Activated naive CD4-positive, alpha-beta T cell treated with anti-CD3 and anti-CD28 coated beads for 36 hours (primary cell): ENCODE data around the gene SLC25A20. TPM values are rescaled to one million over a fixed set of nuclear protein-coding genes. Genes with fewer than 3 reads are reported as not detected.
"Not testable (repeated sequence)": the region's sequence is repeated elsewhere in the genome, so short reads cannot be mapped to it uniquely, and the experiment has no call there.

Experiments used
- CTCF ChIA-PET: fragments of 350-600 bp; sonication (Branson Sonifier 250); formaldehyde crosslinking; loops from one replicate; lab custom pipeline; 2021; ENCODE audit warnings: antibody characterized with exemption; lab: Charles Lee
- DNase-seq: peaks from one replicate; pipeline ENCODE4 v3.0.0-alpha.2; 2020
- H3K27ac Mint-ChIP-seq: one replicate; pipeline ENCODE4 v1.8.0; 2021; ENCODE audit warnings: mild to moderate bottlenecking, mixed read lengths
- H3K27me3 Mint-ChIP-seq: one replicate; pipeline ENCODE4 v1.8.0; 2021; ENCODE audit warnings: low read depth, mixed read lengths
- H3K36me3 Mint-ChIP-seq: one replicate; pipeline ENCODE4 v1.8.0; 2021; ENCODE audit warnings: low read depth, mixed read lengths
- H3K4me1 Mint-ChIP-seq: one replicate; pipeline ENCODE4 v1.8.0; 2021; ENCODE audit warnings: low read depth, mixed read lengths
- H3K4me3 Mint-ChIP-seq: one replicate; pipeline ENCODE4 v1.8.0; 2021; ENCODE audit warnings: mild to moderate bottlenecking, moderate library complexity, mixed read lengths
- H3K9me3 Mint-ChIP-seq: one replicate; pipeline ENCODE4 v1.8.0; 2021; ENCODE audit warnings: mixed read lengths
- intact Hi-C: fragments of 100-400 bp; cut with micrococcal nuclease; formaldehyde crosslinking; loops from one replicate; pipeline ENCODE4 v1.15.1; 2023
- total RNA-seq, 2 experiments: library from RNA; stranded (reverse); gene quantifications; one replicate each; pipeline ENCODE4 v1.2.3, GENCODE V29; 2021

The SLC25A20 gene
- total RNA-seq, 2 experiments from 2014 or later: 12.9 to 16.2 TPM

DNA sequence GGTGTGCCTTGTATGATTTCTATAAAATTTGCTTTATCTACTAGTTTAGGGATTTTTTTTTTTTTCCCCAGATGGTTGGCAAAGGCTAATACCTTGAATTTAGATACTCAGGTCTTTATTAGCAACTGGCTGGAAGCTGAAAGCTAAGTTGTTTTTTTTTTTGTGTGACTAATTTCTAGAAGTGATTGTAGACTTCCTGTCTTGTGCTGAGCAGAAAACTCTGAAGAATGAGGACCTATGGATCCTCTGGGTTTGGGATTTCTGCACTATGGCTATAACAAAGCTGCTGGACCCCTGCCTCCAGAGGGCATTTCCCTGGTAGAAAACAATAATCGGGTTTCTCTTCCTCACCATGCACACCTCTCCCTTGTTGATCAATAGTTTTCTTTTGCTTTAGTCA is 30.0 kb upstream of the SLC25A20 start:
- Mint-ChIP-seq H3K4me3 (peak overlapping the region; percentile 1), H3K27me3 (no peaks in the 10 kb centered on the region), H3K4me1 (peaks cover 65% of the 10 kb centered on the region), H3K36me3 (peaks cover 54% of the 10 kb centered on the region), H3K27ac (peak overlapping the region; percentile 80), H3K9me3 (no peaks in the 10 kb centered on the region)
- CTCF ChIA-PET: interaction anchor here (0.6 to 1.1 kb wide), 4 partner anchors 10 to 1105 kb away, joined by 3 to 5 read pairs (median 4); partner anchors contain the start of gene ARIH2
- intact Hi-C loops: no loop called here
- no peak for DNase-seq

DNA sequence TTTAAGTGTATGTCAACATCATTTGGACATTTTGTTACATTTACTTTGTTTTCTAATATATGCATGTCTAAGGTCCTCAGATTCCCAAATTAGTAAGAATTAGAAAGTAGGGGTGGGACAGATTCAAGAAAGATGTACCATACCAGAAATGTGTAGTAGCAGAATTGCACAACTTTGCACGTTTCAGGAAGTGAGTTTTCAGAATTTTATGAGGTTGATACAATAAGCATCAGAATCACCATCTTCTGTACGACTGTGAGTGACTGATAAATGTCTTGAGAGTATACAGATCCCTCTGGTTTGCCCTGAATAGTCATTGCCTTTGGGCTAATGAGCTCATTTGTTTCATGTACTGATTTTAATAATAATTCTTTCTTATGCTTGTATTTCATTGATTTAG is 29.2 kb upstream of the SLC25A20 start:
- peaks cover 51% of the 10 kb centered on the region for H3K36me3 Mint-ChIP-seq

GRCh38 chr3:48926425-48927392 is 28.0 kb upstream of the SLC25A20 start:
- Mint-ChIP-seq H3K4me3 (no peak overlapping the region), H3K27me3 (no peaks in the 10 kb centered on the region), H3K9me3 (no peaks in the 10 kb centered on the region), H3K36me3 (peaks cover 48% of the 10 kb centered on the region), H3K4me1 (peaks cover 58% of the 10 kb centered on the region), H3K27ac (peak overlapping the region; percentile 80)
- CTCF ChIA-PET: interaction anchor here (0.6 kb wide), 1 partner anchor 23 kb away, joined by 4 read pairs; no protein-coding TSS in a partner anchor
- DNase-seq: peak; percentile 40
- intact Hi-C loops: no loop called here

More for the DNA sequence above, 29.2 kb upstream of the SLC25A20 start:
- no peak overlapping the region for H3K4me3 Mint-ChIP-seq
- H3K27me3 Mint-ChIP-seq: no peaks in the 10 kb centered on the region
- no peaks in the 10 kb centered on the region for H3K9me3 Mint-ChIP-seq
- CTCF ChIA-PET: interaction anchor here (0.6 to 1.2 kb wide), 5 partner anchors 9 to 1105 kb away, joined by 3 to 5 read pairs (median 4); partner anchors contain the start of gene ARIH2
- intact Hi-C loops: no loop called here
- peak overlapping the region; percentile 80 for H3K27ac Mint-ChIP-seq
- peaks cover 64% of the 10 kb centered on the region for H3K4me1 Mint-ChIP-seq
- no peak for DNase-seq

- H3K4me3 Mint-ChIP-seq: peak overlapping the region; percentile 98
- CTCF ChIA-PET: interaction anchor here (0.6 to 1.8 kb wide), 7 partner anchors 9 to 484 kb away, joined by 3 to 10 read pairs (median 4); partner anchors contain the start of gene SLC25A20
- H3K4me1 Mint-ChIP-seq: peaks cover 29% of the 10 kb centered on the region
- peak overlapping the region; percentile 100 for H3K27ac Mint-ChIP-seq
- no peaks in the 10 kb centered on the region for H3K27me3 Mint-ChIP-seq
- peaks cover 22% of the 10 kb centered on the region for H3K36me3 Mint-ChIP-seq
- DNase-seq: peak; percentile 61
- no peaks in the 10 kb centered on the region for H3K9me3 Mint-ChIP-seq
- intact Hi-C loops: loop anchor here (1.0 to 5.0 kb wide), 3 partner anchors 69 to 102 kb away; partner anchors contain the start of gene PRKAR2A
Observed at GRCh38 chr3:48919215-48920138, 20.8 kb upstream of the SLC25A20 start.

- Mint-ChIP-seq H3K36me3 (peaks cover 19% of the 10 kb centered on the region), H3K4me3 (peak within 1 kb of the TSS; percentile 98), H3K27ac (peak within 1 kb of the TSS; percentile 100), H3K27me3 (no peaks in the 10 kb centered on the region), H3K9me3 (no peaks in the 10 kb centered on the region), H3K4me1 (peaks cover 29% of the 10 kb centered on the region)
- CTCF ChIA-PET: interaction anchor here (0.8 to 1.8 kb wide), 5 partner anchors 10 to 483 kb away, joined by 3 to 10 read pairs (median 5); partner anchors contain the start of gene SLC25A20
- intact Hi-C loops: loop anchor here (1.0 to 5.0 kb wide), 9 partner anchors 20 to 494 kb away; partner anchors contain the start of genes DALRD3, IP6K2, PRKAR2A and QRICH1
- DNase-seq: peak; percentile 89
Observed at GRCh38 chr3:48918388-48919214, 19.9 kb upstream of the SLC25A20 start, which contains the start of gene ARIH2. ARIH2 (plus strand) TSS chr3:48918842; CDS start chr3:48927559, 8,717 bp downstream.

DNA sequence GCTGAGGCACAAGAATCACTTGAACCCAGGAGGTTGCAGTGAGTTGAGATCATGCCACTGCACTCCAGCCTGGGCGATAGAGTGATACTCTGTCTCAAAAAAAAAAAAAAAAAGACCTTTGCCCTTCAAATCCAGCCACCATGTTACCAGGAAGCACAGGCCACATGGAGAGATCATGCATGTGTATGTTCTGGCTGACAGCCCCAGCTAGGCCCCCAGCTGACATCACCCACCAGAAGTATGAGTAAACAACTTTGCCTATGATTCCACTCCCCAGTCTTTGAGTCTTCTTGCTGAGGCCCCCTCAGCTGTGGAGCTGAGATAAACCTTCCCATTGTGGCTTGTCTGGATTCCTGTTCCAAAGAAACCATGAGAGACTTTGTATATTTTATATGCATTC is 16.6 kb upstream of the SLC25A20 start:
- H3K4me3 Mint-ChIP-seq: no peak overlapping the region
- CTCF ChIA-PET: no interaction called here
- H3K9me3 Mint-ChIP-seq: no peaks in the 10 kb centered on the region
- peaks cover 11% of the 10 kb centered on the region for H3K36me3 Mint-ChIP-seq
- intact Hi-C loops: loop anchor here (5.0 kb wide), 1 partner anchor 68 kb away; the partner anchor contains the start of gene PRKAR2A
- peak overlapping the region; percentile 57 for H3K27ac Mint-ChIP-seq
- DNase-seq: no peak
- peaks cover 19% of the 10 kb centered on the region for H3K4me1 Mint-ChIP-seq
- H3K27me3 Mint-ChIP-seq: no peaks in the 10 kb centered on the region

- H3K4me1 Mint-ChIP-seq, H3K27ac Mint-ChIP-seq, H3K9me3 Mint-ChIP-seq, DNase-seq, H3K27me3 Mint-ChIP-seq, H3K36me3 Mint-ChIP-seq, H3K4me3 Mint-ChIP-seq, CTCF ChIA-PET, intact Hi-C loops: not testable (repeated sequence)
Observed at GRCh38 chr3:48907026-48907425, 8.3 kb upstream of the SLC25A20 start.

- Mint-ChIP-seq H3K4me1 (peaks cover 30% of the 10 kb centered on the region), H3K27ac (peak overlapping the region; percentile 91), H3K4me3 (peak overlapping the region; percentile 92), H3K27me3 (no peaks in the 10 kb centered on the region), H3K36me3 (no peaks in the 10 kb centered on the region), H3K9me3 (no peaks in the 10 kb centered on the region)
- peak; percentile 39 for DNase-seq
- intact Hi-C loops: loop anchor here (1.0 to 5.0 kb wide), 4 partner anchors 33 to 182 kb away; partner anchors contain the start of genes IP6K2, PRKAR2A and WDR6
- CTCF ChIA-PET: interaction anchor here (0.6 to 2.7 kb wide), 2 partner anchors 11 to 20 kb away, joined by 6 to 9 read pairs; partner anchors contain the start of gene ARIH2
Observed at GRCh38 chr3:48899273-48899672, 591 bp upstream of the SLC25A20 start.

DNA sequence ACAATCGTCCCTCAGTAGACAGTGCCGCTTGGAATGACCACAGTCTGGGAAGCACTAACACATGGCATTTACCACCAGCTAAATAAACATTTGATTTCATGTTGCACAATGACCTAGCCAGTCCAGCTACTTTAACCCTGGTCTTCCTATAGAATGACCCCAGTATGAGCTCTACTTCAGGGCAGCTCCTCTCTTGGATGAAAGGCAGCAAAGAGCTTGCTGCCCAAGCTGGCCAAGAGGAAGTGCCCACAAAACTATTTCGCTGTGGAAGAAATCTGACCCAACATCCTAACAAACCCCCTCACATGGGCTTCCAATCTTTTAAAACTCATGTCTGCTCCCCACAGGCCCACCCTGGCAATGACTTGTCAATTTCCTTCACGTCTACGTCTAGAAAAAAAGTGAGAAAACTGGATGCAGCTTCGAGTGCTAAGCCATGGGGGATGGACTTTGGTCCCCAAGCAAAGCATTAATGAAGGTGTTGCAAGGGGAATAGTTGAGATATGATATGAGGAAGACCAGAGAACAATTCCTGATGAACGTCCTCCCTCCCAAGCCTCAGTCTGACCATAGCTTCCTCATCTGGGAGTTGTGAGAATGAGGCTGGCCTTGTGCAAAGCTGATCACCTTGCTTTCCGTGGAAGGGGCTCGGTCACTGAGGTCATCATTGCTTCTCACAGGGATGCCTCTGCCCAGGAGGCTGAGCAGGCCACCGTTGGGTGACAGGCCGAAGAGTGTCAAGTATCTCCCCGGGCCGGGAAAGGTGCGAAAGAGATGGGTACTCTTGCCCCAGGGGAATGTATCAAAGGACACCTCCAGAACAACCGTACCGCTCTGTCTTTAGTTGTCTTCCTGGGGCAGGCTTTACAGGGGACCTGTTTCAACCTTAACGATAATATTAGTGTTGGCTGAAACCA is 964 bp downstream of the SLC25A20 start:
- CTCF ChIA-PET: interaction anchor here (0.5 to 2.7 kb wide), 6 partner anchors 22 to 598 kb away, joined by 3 to 9 read pairs (median 4); partner anchors contain the start of gene ARIH2
- Mint-ChIP-seq H3K36me3 (no peaks in the 10 kb centered on the region), H3K9me3 (no peaks in the 10 kb centered on the region), H3K4me1 (peaks cover 29% of the 10 kb centered on the region), H3K27me3 (no peaks in the 10 kb centered on the region), H3K27ac (peak overlapping the region; percentile 91), H3K4me3 (peak overlapping the region; percentile 92)
- peak; percentile 18 for DNase-seq
- intact Hi-C loops: loop anchor here (1.0 to 5.0 kb wide), 4 partner anchors 21 to 181 kb away; partner anchors contain the start of genes ARIH2, IP6K2 and PRKAR2A

GRCh38 chr3:48896936-48897335 is 1.7 kb downstream of the SLC25A20 start:
- Mint-ChIP-seq H3K4me3 (peak overlapping the region; percentile 27), H3K27ac (peak overlapping the region; percentile 16), H3K9me3 (no peaks in the 10 kb centered on the region), H3K36me3 (no peaks in the 10 kb centered on the region), H3K27me3 (no peaks in the 10 kb centered on the region), H3K4me1 (peaks cover 29% of the 10 kb centered on the region)
- intact Hi-C loops: loop anchor here (5.0 kb wide), 1 partner anchor 35 kb away; no protein-coding TSS in a partner anchor
- no peak for DNase-seq
- CTCF ChIA-PET: interaction anchor here (0.5 to 0.6 kb wide), 3 partner anchors 73 to 193 kb away, joined by 3 read pairs; no protein-coding TSS in a partner anchor
